Measurements from ENCODE around the gene ARL15.
"Not testable (repeated sequence)": the region's sequence is repeated elsewhere in the genome, so short reads cannot be mapped to it uniquely, and the experiment has no call there.

The ARL15 gene

DNA sequence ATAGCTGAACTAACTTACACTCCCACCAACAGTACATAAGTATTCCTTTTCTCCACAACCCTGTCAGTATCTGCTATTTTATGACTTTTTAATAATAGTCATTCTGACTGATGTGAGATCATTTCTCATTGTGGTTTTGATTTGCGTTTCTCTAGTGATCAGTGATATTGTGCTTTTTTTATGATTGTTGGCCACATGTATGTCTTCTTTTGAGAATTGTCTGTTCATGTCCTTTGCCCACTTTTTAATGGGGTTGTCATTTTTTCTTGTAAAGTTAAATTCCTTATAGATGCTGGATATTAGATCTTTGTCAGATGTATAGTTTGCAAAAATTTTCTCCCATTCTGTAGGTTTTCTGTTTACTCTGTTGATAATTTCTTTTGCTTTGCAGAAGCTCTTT lies 42.2 kb upstream of the ARL15 start:
- not testable (repeated sequence) for H2BK120ac ChIP-seq (ENCODE audit: insufficient read depth, low read length, poor library complexity); H3K4me2 ChIP-seq (ENCODE audit: low read length); H3K4me3 ChIP-seq (ENCODE audit: low read depth, low read length); H4K12ac ChIP-seq (ENCODE audit: low read depth, low read length); H3K14ac ChIP-seq (ENCODE audit: low read length); H3K23ac ChIP-seq (ENCODE audit: low read length); H4K91ac ChIP-seq (ENCODE audit: low read depth, low read length); H2AK5ac ChIP-seq (ENCODE audit: low read length); H3K9ac ChIP-seq (ENCODE audit: low read length); H3K79me1 ChIP-seq (ENCODE audit: low read length); H3K18ac ChIP-seq (ENCODE audit: low read length); H2BK12ac ChIP-seq (ENCODE audit: low read length); H3K27me3 ChIP-seq (ENCODE audit: insufficient read depth, low read length); DNase-seq; H3K9me3 ChIP-seq (ENCODE audit: insufficient read depth, low read depth, low read length); H2AFZ ChIP-seq (ENCODE audit: insufficient read depth, low read length, poor library complexity); H2BK5ac ChIP-seq (ENCODE audit: low read depth, low read length, poor library complexity); H3K79me2 ChIP-seq (ENCODE audit: control insufficient read depth, insufficient read depth, low read length, poor library complexity); H3K27ac ChIP-seq (ENCODE audit: low read depth, low read length); H3K4ac ChIP-seq (ENCODE audit: low read depth, low read length); H3K4me1 ChIP-seq (ENCODE audit: control insufficient read depth in 1 of 2, insufficient read depth in 2 of 2, low read length in 2 of 2); H4K8ac ChIP-seq (ENCODE audit: low read depth, low read length); H3K36me3 ChIP-seq (ENCODE audit: control insufficient read depth in 1 of 2, insufficient read depth in 2 of 2, low read length in 2 of 2)
- WGBS (ENCODE audit: extremely low coverage, insufficient coverage, insufficient read length): no CpG with 5 or more reads among the region's 1 CpG

- Histone ChIP-seq H3K79me2 (ENCODE audit: control insufficient read depth, insufficient read depth, low read length, poor library complexity) (no peaks in the 10 kb centered on the region), H3K9ac (ENCODE audit: low read length) (no peak overlapping the region), H3K4ac (ENCODE audit: low read depth, low read length) (no peak overlapping the region), H3K18ac (ENCODE audit: low read length) (no peak overlapping the region), H2AFZ (ENCODE audit: insufficient read depth, low read length, poor library complexity) (no peak overlapping the region), H3K9me3 (ENCODE audit: insufficient read depth, low read depth, low read length) (no peaks in the 10 kb centered on the region), H3K4me2 (ENCODE audit: low read length) (no peak overlapping the region), H2AK5ac (ENCODE audit: low read length) (no peak overlapping the region), H3K14ac (ENCODE audit: low read length) (no peak overlapping the region), H3K79me1 (ENCODE audit: low read length) (no peaks in the 10 kb centered on the region), H3K23ac (ENCODE audit: low read length) (no peak overlapping the region), H3K4me1 (ENCODE audit: control insufficient read depth in 1 of 2, insufficient read depth in 2 of 2, low read length in 2 of 2) (no peaks in the 10 kb centered on the region), H3K36me3 (ENCODE audit: control insufficient read depth in 1 of 2, insufficient read depth in 2 of 2, low read length in 2 of 2) (no peaks in the 10 kb centered on the region), H4K12ac (ENCODE audit: low read depth, low read length) (no peak overlapping the region), H2BK5ac (ENCODE audit: low read depth, low read length, poor library complexity) (no peak overlapping the region), H3K4me3 (ENCODE audit: low read depth, low read length) (no peak overlapping the region), H4K91ac (ENCODE audit: low read depth, low read length) (no peak overlapping the region), H2BK12ac (ENCODE audit: low read length) (no peak overlapping the region), H2BK120ac (ENCODE audit: insufficient read depth, low read length, poor library complexity) (no peak overlapping the region), H3K27ac (ENCODE audit: low read depth, low read length) (no peak overlapping the region), H4K8ac (ENCODE audit: low read depth, low read length) (no peak overlapping the region), H3K27me3 (ENCODE audit: insufficient read depth, low read length) (no peaks in the 10 kb centered on the region)
- 100% methylated on average over 1 of the region's 5 CpGs for WGBS (ENCODE audit: extremely low coverage, insufficient coverage, insufficient read length)
- no peak for DNase-seq
Observed at GRCh38 chr5:54347221-54347865, 37.0 kb upstream of the ARL15 start.

- H2BK5ac ChIP-seq (ENCODE audit: low read depth, low read length, poor library complexity): no peak overlapping the region
- no peak overlapping the region for H2BK12ac ChIP-seq (ENCODE audit: low read length)
- H3K4me1 ChIP-seq (ENCODE audit: control insufficient read depth in 1 of 2, insufficient read depth in 2 of 2, low read length in 2 of 2): no peaks in the 10 kb centered on the region
- no peak overlapping the region for H3K4me2 ChIP-seq (ENCODE audit: low read length)
- DNase-seq: no peak
- H3K27me3 ChIP-seq (ENCODE audit: insufficient read depth, low read length): no peaks in the 10 kb centered on the region
- no peaks in the 10 kb centered on the region for H3K79me1 ChIP-seq (ENCODE audit: low read length)
- H4K12ac ChIP-seq (ENCODE audit: low read depth, low read length): no peak overlapping the region
- no peak overlapping the region for H4K8ac ChIP-seq (ENCODE audit: low read depth, low read length)
- H3K79me2 ChIP-seq (ENCODE audit: control insufficient read depth, insufficient read depth, low read length, poor library complexity): no peaks in the 10 kb centered on the region
- H3K9ac ChIP-seq (ENCODE audit: low read length): no peak overlapping the region
- no peak overlapping the region for H2AFZ ChIP-seq (ENCODE audit: insufficient read depth, low read length, poor library complexity)
- no peak overlapping the region for H3K4me3 ChIP-seq (ENCODE audit: low read depth, low read length)
- no peak overlapping the region for H3K27ac ChIP-seq (ENCODE audit: low read depth, low read length)
- H3K4ac ChIP-seq (ENCODE audit: low read depth, low read length): no peak overlapping the region
- no peak overlapping the region for H3K23ac ChIP-seq (ENCODE audit: low read length)
- H4K91ac ChIP-seq (ENCODE audit: low read depth, low read length): no peak overlapping the region
- no peak overlapping the region for H3K18ac ChIP-seq (ENCODE audit: low read length)
- H3K14ac ChIP-seq (ENCODE audit: low read length): no peak overlapping the region
- no peak overlapping the region for H2AK5ac ChIP-seq (ENCODE audit: low read length)
- no peaks in the 10 kb centered on the region for H3K36me3 ChIP-seq (ENCODE audit: control insufficient read depth in 1 of 2, insufficient read depth in 2 of 2, low read length in 2 of 2)
- H3K9me3 ChIP-seq (ENCODE audit: insufficient read depth, low read depth, low read length): no peaks in the 10 kb centered on the region
- H2BK120ac ChIP-seq (ENCODE audit: insufficient read depth, low read length, poor library complexity): no peak overlapping the region
Observed at GRCh38 chr5:54344653-54345052, 34.3 kb upstream of the ARL15 start.

DNA sequence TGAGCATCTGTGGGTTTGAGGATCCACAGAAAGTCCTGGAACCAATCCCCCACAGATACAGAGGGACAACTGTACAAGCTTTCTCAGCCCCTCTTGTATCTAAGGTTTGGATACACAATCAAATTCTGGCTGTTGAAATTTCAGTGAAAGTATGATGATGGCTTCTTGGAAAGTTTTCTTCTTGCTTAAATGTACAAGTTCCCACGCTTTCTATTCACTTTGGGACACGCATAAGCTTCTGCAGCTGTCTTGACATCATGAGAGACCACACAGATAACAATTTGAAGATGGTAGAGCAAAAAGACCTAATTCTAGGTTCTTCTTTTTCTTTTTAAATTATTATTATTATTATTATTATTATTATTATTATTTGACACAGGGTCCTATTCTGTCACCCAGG lies 31.6 kb upstream of the ARL15 start:
- Histone ChIP-seq H3K4me1 (ENCODE audit: control insufficient read depth in 1 of 2, insufficient read depth in 2 of 2, low read length in 2 of 2) (no peaks in the 10 kb centered on the region), H3K4ac (ENCODE audit: low read depth, low read length) (no peak overlapping the region), H3K79me1 (ENCODE audit: low read length) (no peaks in the 10 kb centered on the region), H3K14ac (ENCODE audit: low read length) (no peak overlapping the region), H3K36me3 (ENCODE audit: control insufficient read depth in 1 of 2, insufficient read depth in 2 of 2, low read length in 2 of 2) (no peaks in the 10 kb centered on the region), H3K27me3 (ENCODE audit: insufficient read depth, low read length) (no peaks in the 10 kb centered on the region), H2BK12ac (ENCODE audit: low read length) (no peak overlapping the region), H3K79me2 (ENCODE audit: control insufficient read depth, insufficient read depth, low read length, poor library complexity) (no peaks in the 10 kb centered on the region), H3K23ac (ENCODE audit: low read length) (no peak overlapping the region), H3K9ac (ENCODE audit: low read length) (no peak overlapping the region), H4K12ac (ENCODE audit: low read depth, low read length) (no peak overlapping the region), H2BK5ac (ENCODE audit: low read depth, low read length, poor library complexity) (no peak overlapping the region), H2AFZ (ENCODE audit: insufficient read depth, low read length, poor library complexity) (no peak overlapping the region), H4K8ac (ENCODE audit: low read depth, low read length) (no peak overlapping the region), H3K27ac (ENCODE audit: low read depth, low read length) (no peak overlapping the region), H3K9me3 (ENCODE audit: insufficient read depth, low read depth, low read length) (no peaks in the 10 kb centered on the region), H3K4me3 (ENCODE audit: low read depth, low read length) (no peak overlapping the region), H3K4me2 (ENCODE audit: low read length) (no peak overlapping the region), H2AK5ac (ENCODE audit: low read length) (no peak overlapping the region), H3K18ac (ENCODE audit: low read length) (no peak overlapping the region), H2BK120ac (ENCODE audit: insufficient read depth, low read length, poor library complexity) (no peak overlapping the region), H4K91ac (ENCODE audit: low read depth, low read length) (no peak overlapping the region)
- no peak for DNase-seq
- no CpG with 5 or more reads among the region's 2 CpGs for WGBS (ENCODE audit: extremely low coverage, insufficient coverage, insufficient read length)

Data from trophoblast cell (in vitro differentiated cells and primary cell).